ENCODE measurements around the gene CLDN1. TPM values are rescaled to one million over a fixed set of nuclear protein-coding genes. Genes with fewer than 3 reads are reported as not detected.

Gene CLDN1
- total and polyA plus RNA-seq, 2 donors (not counting 1 experiment from before 2014, with no cell fraction given), result not detected

- DNase-seq, result no peak
- Histone ChIP-seq H3K27me3 (replicated peaks in 1 of 4; ENCODE audit: control extremely low read depth in 1 of 4, control insufficient read depth in 3 of 4, insufficient read depth in 4 of 4, low read length in 3 of 4) (no peaks in the 10 kb centered on the region), H2AFZ (ENCODE audit: insufficient read depth, low read depth, low read length, poor library complexity, severe bottlenecking) (no peak overlapping the region), H3K4me2 (replicated peaks; ENCODE audit: low read depth, low read length, poor library complexity, severe bottlenecking) (no peak overlapping the region), H3K4me3 (ENCODE audit: control extremely low read depth in 1 of 5, extremely low read depth in 1 of 5, insufficient read depth in 1 of 5, low read depth in 2 of 5, low read length in 4 of 5) (no peak overlapping the region), H3K4me1 (ENCODE audit: control insufficient read depth in 2 of 2, insufficient read depth in 2 of 2, low read length in 2 of 2) (no peaks in the 10 kb centered on the region), H3K79me2 (ENCODE audit: control insufficient read depth, insufficient read depth, low read length) (no peaks in the 10 kb centered on the region), H3K9ac (ENCODE audit: low read length) (no peak overlapping the region), H3K27ac (ENCODE audit: low read length in 2 of 2) (no peak overlapping the region), H3K9me3 (ENCODE audit: control extremely low read depth in 1 of 3, control insufficient read depth in 2 of 3, insufficient read depth in 1 of 3, low read length in 2 of 3) (no peaks in the 10 kb centered on the region), H3K36me3 (replicated peaks in 1 of 2; ENCODE audit: control extremely low read depth in 1 of 2, control insufficient read depth in 1 of 2, extremely low read depth in 1 of 2, insufficient read depth in 2 of 2, low read length in 1 of 2) (no peaks in the 10 kb centered on the region), H4K20me1 (ENCODE audit: control insufficient read depth, insufficient read depth, low read length, poor library complexity, severe bottlenecking) (no peaks in the 10 kb centered on the region)
- H3K9me3 Mint-ChIP-seq (ENCODE audit: insufficient read depth), result peaks cover 8% of the 10 kb centered on the region
- POLR2A ChIA-PET, result no interaction called here
- CTCF ChIA-PET, result no interaction called here
- H3K4me1 Mint-ChIP-seq, result no peaks in the 10 kb centered on the region
- no peaks in the 10 kb centered on the region for H3K27me3 Mint-ChIP-seq
- no peak overlapping the region for H3K4me3 Mint-ChIP-seq
- WGBS (ENCODE audit: insufficient coverage), result no CpG with 5 or more reads among the region's 2 CpGs
- no peak overlapping the region for H3K27ac Mint-ChIP-seq
- TF ChIP-seq CTCF (IDR thresholded peaks at IDR 0.05), result no peak
- no peak for ATAC-seq (ENCODE audit: low read depth)
- intact Hi-C loops (cut with micrococcal nuclease), result no loop called here
These were observed 24.3 kb upstream of the CLDN1 start for GRCh38 chr3:190346541-190346940.

GRCh38 chr3:190345878-190346277 is 23.6 kb upstream of the CLDN1 start:
- ChIA-PET CTCF (no interaction called here), POLR2A (no interaction called here)
- DNase-seq, result no peak
- no peaks in the 10 kb centered on the region for H3K36me3 ChIP-seq (replicated peaks in 1 of 2; ENCODE audit: control extremely low read depth in 1 of 2, control insufficient read depth in 1 of 2, extremely low read depth in 1 of 2, insufficient read depth in 2 of 2, low read length in 1 of 2)
- H3K27me3 ChIP-seq (replicated peaks in 1 of 4; ENCODE audit: control extremely low read depth in 1 of 4, control insufficient read depth in 3 of 4, insufficient read depth in 4 of 4, low read length in 3 of 4), result no peaks in the 10 kb centered on the region
- intact Hi-C loops (cut with micrococcal nuclease), result no loop called here
- no peak for ATAC-seq (ENCODE audit: low read depth)
- peaks cover 0 to 4% (median 0%) of the 10 kb centered on the region in 3 donors for H3K9me3 ChIP-seq (ENCODE audit: control extremely low read depth in 1 of 3, control insufficient read depth in 2 of 3, insufficient read depth in 1 of 3, low read length in 2 of 3)
- H3K4me1 Mint-ChIP-seq, result no peaks in the 10 kb centered on the region
- H3K4me3 ChIP-seq (ENCODE audit: control extremely low read depth in 1 of 5, extremely low read depth in 1 of 5, insufficient read depth in 1 of 5, low read depth in 2 of 5, low read length in 4 of 5), result no peak overlapping the region
- H3K9ac ChIP-seq (ENCODE audit: low read length), result no peak overlapping the region
- no peaks in the 10 kb centered on the region for H3K27me3 Mint-ChIP-seq
- no peaks in the 10 kb centered on the region for H4K20me1 ChIP-seq (ENCODE audit: control insufficient read depth, insufficient read depth, low read length, poor library complexity, severe bottlenecking)
- H3K27ac ChIP-seq (ENCODE audit: low read length in 2 of 2), result no peak overlapping the region
- H3K79me2 ChIP-seq (ENCODE audit: control insufficient read depth, insufficient read depth, low read length), result no peaks in the 10 kb centered on the region
- H3K4me3 Mint-ChIP-seq, result no peak overlapping the region
- 93% methylated on average over 4 of the region's 4 CpGs for WGBS (ENCODE audit: insufficient coverage)
- no peak overlapping the region for H3K27ac Mint-ChIP-seq
- no peaks in the 10 kb centered on the region for H3K4me1 ChIP-seq (ENCODE audit: control insufficient read depth in 2 of 2, insufficient read depth in 2 of 2, low read length in 2 of 2)
- H3K4me2 ChIP-seq (replicated peaks; ENCODE audit: low read depth, low read length, poor library complexity, severe bottlenecking), result no peak overlapping the region
- H2AFZ ChIP-seq (ENCODE audit: insufficient read depth, low read depth, low read length, poor library complexity, severe bottlenecking), result no peak overlapping the region
- H3K9me3 Mint-ChIP-seq (ENCODE audit: insufficient read depth), result peaks cover 8% of the 10 kb centered on the region
- TF ChIP-seq EZH2 (IDR thresholded peaks at IDR 0.05; ENCODE audit: borderline replicate concordance, insufficient read depth, low read depth, low read length, poor library complexity, severe bottlenecking) (no peak), CTCF (IDR thresholded peaks at IDR 0.05) (no peak)
